Measurements from ENCODE around the gene ARL4C.

ARL4C gene

DNA sequence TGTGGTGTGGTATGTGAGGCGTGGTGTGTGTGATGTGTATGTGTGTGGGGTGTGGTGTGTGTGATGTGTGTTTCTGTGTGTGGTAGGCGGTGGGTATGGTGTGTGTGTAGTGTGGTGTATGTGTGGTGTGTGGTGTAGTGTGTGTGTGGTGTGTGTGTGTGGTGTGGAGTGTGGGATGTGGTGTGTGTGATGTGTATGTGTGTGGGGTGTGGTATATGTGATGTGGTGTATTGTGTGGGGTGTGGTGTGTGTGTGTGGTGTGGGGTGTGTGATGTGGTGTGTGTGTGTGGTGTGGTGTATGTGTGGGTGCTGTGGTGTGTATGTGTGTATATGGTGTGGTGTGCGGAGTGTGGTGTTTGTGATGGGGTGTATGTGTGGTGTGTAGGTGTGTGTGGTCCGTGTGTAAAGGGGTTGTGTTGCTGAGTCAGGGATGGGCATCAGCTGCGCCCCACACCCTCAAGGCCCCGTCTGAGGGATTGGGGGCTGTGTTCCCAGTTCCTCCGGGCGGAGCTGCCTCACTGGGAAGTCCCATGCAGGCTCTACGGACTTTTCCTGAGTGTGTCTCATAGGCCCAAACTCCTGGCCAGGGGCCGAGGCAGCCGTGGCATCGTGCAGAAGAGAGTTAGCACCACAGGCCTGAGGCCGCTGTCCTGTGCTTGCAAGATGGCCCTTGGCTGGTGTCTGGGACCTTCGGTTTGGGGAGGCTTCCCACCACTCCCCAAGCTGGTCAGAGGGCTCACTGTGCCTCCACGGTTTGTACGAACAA, 18.2 kb upstream of the ARL4C start:
- ChIA-PET CTCF (no interaction called here), POLR2A (no interaction called here)

DNA sequence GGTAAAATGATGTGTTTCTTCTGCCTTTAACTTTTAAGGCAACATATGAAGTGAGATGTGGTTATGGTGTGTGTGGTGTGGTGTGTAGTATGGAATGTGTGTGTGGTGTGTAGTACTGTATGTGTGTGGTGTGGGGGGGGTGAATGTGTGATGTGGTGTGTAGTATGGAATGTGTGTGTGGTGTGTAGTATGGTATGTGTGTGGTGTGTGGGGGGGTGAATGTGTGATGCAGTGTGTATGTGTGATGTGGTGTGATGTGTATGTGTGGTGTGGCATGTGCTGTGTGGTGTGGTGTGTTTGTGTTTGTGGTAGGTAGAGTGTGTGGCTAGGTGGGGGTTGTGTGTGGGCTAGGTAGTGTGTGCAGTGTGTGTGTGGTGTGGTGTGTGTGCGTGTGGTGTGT, 17.2 kb upstream of the ARL4C start:
- no peak for DNase-seq
- H3K4me3 ChIP-seq (ENCODE audit: control insufficient read depth in 1 of 7, extremely low read depth in 1 of 7, insufficient read depth in 4 of 7, low read depth in 2 of 7, low read length in 6 of 7), result no peak overlapping the region
- H3K9me3 ChIP-seq (ENCODE audit: control extremely low read depth in 1 of 5, control insufficient read depth in 4 of 5, insufficient read depth in 2 of 5, low read depth in 1 of 5, low read length in 4 of 5), result no peaks in the 10 kb centered on the region
- no peaks in the 10 kb centered on the region for H3K36me3 ChIP-seq (ENCODE audit: control insufficient read depth in 4 of 4, insufficient read depth in 4 of 4, low read length in 3 of 4)
- 80% methylated on average over 1 of the region's 1 CpG for WGBS (ENCODE audit: insufficient coverage)
- H3K4me1 ChIP-seq (ENCODE audit: control extremely low read depth in 1 of 4, control insufficient read depth in 4 of 4, insufficient read depth in 4 of 4, low read length in 3 of 4), result no peaks in the 10 kb centered on the region
- POLR2A ChIA-PET, result no interaction called here
- CTCF ChIA-PET, result no interaction called here
- H3K27ac ChIP-seq (ENCODE audit: insufficient read depth in 1 of 2, low read depth in 1 of 2, low read length in 2 of 2, poor library complexity in 1 of 2, severe bottlenecking in 2 of 2), result no peak overlapping the region
- H3K27me3 ChIP-seq (replicated peaks in 2 of 5; ENCODE audit: control insufficient read depth in 4 of 5, insufficient read depth in 5 of 5, low read length in 4 of 5), result peaks cover 0 to 8% (median 4%) of the 10 kb centered on the region in 5 experiments

More for the DNA sequence above, 18.2 kb upstream of the ARL4C start:
- H3K27me3 ChIP-seq (replicated peaks in 2 of 5; ENCODE audit: control insufficient read depth in 4 of 5, insufficient read depth in 5 of 5, low read length in 4 of 5), result peaks cover 0 to under 1% (median 0%) of the 10 kb centered on the region in 5 experiments
- H3K4me1 ChIP-seq (ENCODE audit: control extremely low read depth in 1 of 4, control insufficient read depth in 4 of 4, insufficient read depth in 4 of 4, low read length in 3 of 4), result no peaks in the 10 kb centered on the region
- DNase-seq, result no peak
- H3K27ac ChIP-seq (ENCODE audit: insufficient read depth in 1 of 2, low read depth in 1 of 2, low read length in 2 of 2, poor library complexity in 1 of 2, severe bottlenecking in 2 of 2), result no peak overlapping the region
- no peaks in the 10 kb centered on the region for H3K36me3 ChIP-seq (ENCODE audit: control insufficient read depth in 4 of 4, insufficient read depth in 4 of 4, low read length in 3 of 4)
- H3K4me3 ChIP-seq (ENCODE audit: control insufficient read depth in 1 of 7, extremely low read depth in 1 of 7, insufficient read depth in 4 of 7, low read depth in 2 of 7, low read length in 6 of 7), result no peak overlapping the region
- WGBS (ENCODE audit: insufficient coverage), result 87% methylated on average over 14 of the region's 16 CpGs
- H3K9me3 ChIP-seq (ENCODE audit: control extremely low read depth in 1 of 5, control insufficient read depth in 4 of 5, insufficient read depth in 2 of 5, low read depth in 1 of 5, low read length in 4 of 5), result no peaks in the 10 kb centered on the region

DNA sequence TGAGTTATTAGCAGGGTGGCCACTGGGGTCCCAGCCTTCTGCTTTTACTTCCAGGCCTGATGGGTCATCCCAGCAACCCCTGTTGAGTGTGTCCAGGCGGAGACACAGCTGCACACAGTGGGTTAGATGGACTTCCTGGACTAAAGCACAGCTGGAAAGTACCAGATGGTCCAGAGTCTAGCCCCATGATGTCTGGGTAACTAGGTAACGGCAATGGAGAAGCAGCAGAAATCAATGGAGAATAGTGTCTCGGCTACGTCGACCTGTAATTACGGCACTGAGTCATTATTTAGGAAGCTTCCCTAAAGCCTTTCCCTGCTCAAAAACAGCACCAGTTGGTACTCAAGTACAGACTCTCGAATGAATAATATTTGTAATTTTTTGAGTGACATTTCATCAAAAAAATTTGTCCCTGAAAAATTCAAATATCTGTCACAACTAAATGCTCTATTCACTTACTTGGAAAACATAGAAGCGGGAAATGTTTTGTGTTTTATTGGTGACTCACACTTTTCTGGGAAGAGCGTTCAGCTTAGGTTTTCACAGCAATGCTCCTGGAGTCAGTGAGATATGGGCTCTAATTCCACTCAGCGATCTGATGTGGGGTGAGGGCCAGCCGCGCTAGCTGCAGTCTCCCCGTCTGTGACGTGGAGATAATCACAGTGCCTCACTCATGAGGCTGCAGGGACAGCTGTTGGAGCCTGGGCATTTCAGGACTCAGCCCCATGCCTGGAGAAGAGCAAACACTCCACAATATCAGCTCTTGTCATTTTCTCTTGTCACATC, 16.2 kb upstream of the ARL4C start:
- CTCF ChIA-PET, result no interaction called here
- Histone ChIP-seq H3K4me3 (ENCODE audit: control insufficient read depth in 1 of 7, extremely low read depth in 1 of 7, insufficient read depth in 4 of 7, low read depth in 2 of 7, low read length in 6 of 7) (no peak overlapping the region), H3K4me1 (ENCODE audit: control extremely low read depth in 1 of 4, control insufficient read depth in 4 of 4, insufficient read depth in 4 of 4, low read length in 3 of 4) (no peaks in the 10 kb centered on the region), H3K9me3 (ENCODE audit: control extremely low read depth in 1 of 5, control insufficient read depth in 4 of 5, insufficient read depth in 2 of 5, low read depth in 1 of 5, low read length in 4 of 5) (no peaks in the 10 kb centered on the region), H3K27ac (ENCODE audit: insufficient read depth in 1 of 2, low read depth in 1 of 2, low read length in 2 of 2, poor library complexity in 1 of 2, severe bottlenecking in 2 of 2) (no peak overlapping the region), H3K27me3 (replicated peaks in 2 of 5; ENCODE audit: control insufficient read depth in 4 of 5, insufficient read depth in 5 of 5, low read length in 4 of 5) (peaks cover 0 to 16% (median 5%) of the 10 kb centered on the region in 5 experiments), H3K36me3 (ENCODE audit: control insufficient read depth in 4 of 4, insufficient read depth in 4 of 4, low read length in 3 of 4) (no peaks in the 10 kb centered on the region)
- POLR2A ChIA-PET, result no interaction called here
- DNase-seq, result no peak
- WGBS (ENCODE audit: insufficient coverage), result 97% methylated on average over 11 of the region's 14 CpGs

DNA sequence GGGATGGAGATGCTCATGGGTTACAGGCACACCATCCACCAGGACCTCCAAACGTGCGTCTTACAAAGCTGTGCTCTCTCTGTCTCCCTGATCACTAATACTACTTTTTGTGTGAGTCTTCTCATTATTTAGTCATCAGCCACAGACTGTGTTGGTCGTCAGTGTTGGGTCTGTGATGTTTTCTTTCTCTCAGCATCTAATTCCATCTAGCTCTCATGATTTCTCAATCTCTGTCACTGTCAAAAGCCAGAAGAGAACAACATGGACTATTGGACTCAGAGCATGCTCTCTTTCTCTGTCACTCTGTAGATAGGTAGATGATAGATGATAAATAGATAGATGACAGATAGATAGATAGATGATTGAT, 6.0 kb upstream of the ARL4C start:
- POLR2A ChIA-PET, result no interaction called here
- Histone ChIP-seq H3K4me1 (ENCODE audit: control extremely low read depth in 1 of 4, control insufficient read depth in 4 of 4, insufficient read depth in 4 of 4, low read length in 3 of 4) (no peaks in the 10 kb centered on the region), H3K4me3 (ENCODE audit: control insufficient read depth in 1 of 7, extremely low read depth in 1 of 7, insufficient read depth in 4 of 7, low read depth in 2 of 7, low read length in 6 of 7) (no peak overlapping the region), H3K9me3 (ENCODE audit: control extremely low read depth in 1 of 5, control insufficient read depth in 4 of 5, insufficient read depth in 2 of 5, low read depth in 1 of 5, low read length in 4 of 5) (no peaks in the 10 kb centered on the region), H3K27ac (ENCODE audit: insufficient read depth in 1 of 2, low read depth in 1 of 2, low read length in 2 of 2, poor library complexity in 1 of 2, severe bottlenecking in 2 of 2) (no peak overlapping the region), H3K36me3 (ENCODE audit: control insufficient read depth in 4 of 4, insufficient read depth in 4 of 4, low read length in 3 of 4) (no peaks in the 10 kb centered on the region), H3K27me3 (replicated peaks in 2 of 5; ENCODE audit: control insufficient read depth in 4 of 5, insufficient read depth in 5 of 5, low read length in 4 of 5) (peaks cover 0 to 16% (median 12%) of the 10 kb centered on the region in 5 experiments)
- 100% methylated on average over 2 of the region's 3 CpGs for WGBS (ENCODE audit: insufficient coverage)
- DNase-seq, result no peak
- CTCF ChIA-PET, result interaction anchor here (1.3 to 4.8 kb wide), 4 partner anchors 19 to 371 kb away, joined by 4 to 37 read pairs (median 18); no protein-coding TSS in a partner anchor

DNA sequence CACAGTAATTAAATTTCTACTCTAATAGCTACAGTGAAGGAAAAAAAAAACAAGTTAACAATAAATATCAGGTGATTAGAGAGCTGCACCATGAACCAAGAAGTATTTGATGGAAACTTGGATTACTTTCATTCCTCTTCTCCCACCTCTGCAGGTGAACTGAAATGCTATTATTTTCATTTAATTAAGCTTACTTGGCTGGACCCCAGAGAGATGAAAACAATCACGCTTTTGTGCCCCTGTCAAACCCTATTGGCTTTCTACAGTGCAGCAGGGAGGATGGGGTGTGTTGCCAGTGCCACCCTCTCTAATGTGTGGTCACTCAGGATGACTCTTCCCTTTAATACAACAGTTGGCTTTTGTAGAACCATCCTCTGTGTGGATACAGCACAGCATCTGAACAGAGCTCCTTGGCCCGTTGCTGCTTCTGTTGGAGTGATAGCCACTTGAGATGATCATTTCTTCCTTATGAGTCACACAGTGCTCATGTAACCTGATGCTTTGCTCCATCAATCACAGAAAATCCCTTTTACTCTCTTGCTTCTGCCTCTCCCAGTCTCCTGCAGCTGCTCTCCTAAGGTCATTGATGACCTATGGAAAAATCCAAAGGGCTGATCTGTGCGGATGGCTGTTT, 5.5 kb upstream of the ARL4C start:
- DNase-seq, result no peak
- WGBS (ENCODE audit: insufficient coverage), result 71% methylated on average over 3 of the region's 3 CpGs
- POLR2A ChIA-PET, result no interaction called here

DNA sequence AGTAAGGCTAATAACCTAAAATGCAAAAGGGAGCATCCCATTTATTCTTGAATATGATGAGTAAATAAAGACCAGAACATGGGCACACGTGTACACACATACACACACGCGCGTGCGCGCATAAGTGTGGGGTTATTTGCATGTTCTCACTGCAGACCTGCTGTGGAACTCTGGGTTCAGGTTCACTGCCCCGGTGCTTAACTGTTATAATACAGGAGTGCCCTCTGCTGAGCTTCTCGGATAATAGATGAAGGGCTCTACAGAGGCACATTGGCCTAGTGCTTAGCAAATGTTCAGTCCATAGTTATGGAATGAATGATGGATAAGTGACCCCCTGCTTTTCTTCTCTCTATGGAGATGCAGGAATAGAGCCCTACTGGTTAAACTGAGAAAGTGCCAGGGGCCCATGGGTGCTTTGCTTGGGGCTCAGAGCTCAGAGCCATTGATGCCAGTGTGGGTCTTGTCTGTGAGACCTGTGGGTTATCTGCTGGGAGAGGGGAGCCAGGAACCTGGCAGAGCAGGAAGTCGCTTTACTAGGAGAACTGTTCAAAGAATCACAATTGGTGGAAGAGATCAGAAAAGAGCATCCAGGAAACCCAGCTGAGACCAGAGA, 3.6 kb upstream of the ARL4C start:
- ChIA-PET POLR2A (interaction anchor here (0.5 to 0.6 kb wide), 2 partner anchors 146 to 667 kb away, joined by 3 to 4 read pairs; no protein-coding TSS in a partner anchor), CTCF (interaction anchor here (0.6 to 4.8 kb wide), 17 partner anchors 28 to 535 kb away, joined by 3 to 37 read pairs (median 4); no protein-coding TSS in a partner anchor)
- peak; percentile 67 to 77 (median 73) for DNase-seq
- H3K4me1 ChIP-seq (ENCODE audit: control extremely low read depth in 1 of 4, control insufficient read depth in 4 of 4, insufficient read depth in 4 of 4, low read length in 3 of 4), result peaks cover 0 to 15% (median 10%) of the 10 kb centered on the region in 4 experiments
- no peak overlapping the region for H3K27ac ChIP-seq (ENCODE audit: insufficient read depth in 1 of 2, low read depth in 1 of 2, low read length in 2 of 2, poor library complexity in 1 of 2, severe bottlenecking in 2 of 2)
- H3K27me3 ChIP-seq (replicated peaks in 2 of 5; ENCODE audit: control insufficient read depth in 4 of 5, insufficient read depth in 5 of 5, low read length in 4 of 5), result peaks cover 0 to 30% (median 13%) of the 10 kb centered on the region in 5 experiments
- H3K4me3 ChIP-seq (ENCODE audit: control insufficient read depth in 1 of 7, extremely low read depth in 1 of 7, insufficient read depth in 4 of 7, low read depth in 2 of 7, low read length in 6 of 7), result no peak overlapping the region
- WGBS (ENCODE audit: insufficient coverage), result 29% methylated on average over 9 of the region's 9 CpGs
- H3K9me3 ChIP-seq (ENCODE audit: control extremely low read depth in 1 of 5, control insufficient read depth in 4 of 5, insufficient read depth in 2 of 5, low read depth in 1 of 5, low read length in 4 of 5), result no peaks in the 10 kb centered on the region
- H3K36me3 ChIP-seq (ENCODE audit: control insufficient read depth in 4 of 4, insufficient read depth in 4 of 4, low read length in 3 of 4), result no peaks in the 10 kb centered on the region

More for the DNA sequence above, 5.5 kb upstream of the ARL4C start:
- Histone ChIP-seq H3K9me3 (ENCODE audit: control extremely low read depth in 1 of 5, control insufficient read depth in 4 of 5, insufficient read depth in 2 of 5, low read depth in 1 of 5, low read length in 4 of 5) (no peaks in the 10 kb centered on the region), H3K4me1 (ENCODE audit: control extremely low read depth in 1 of 4, control insufficient read depth in 4 of 4, insufficient read depth in 4 of 4, low read length in 3 of 4) (peaks cover 0 to 2% (median under 1%) of the 10 kb centered on the region in 4 experiments), H3K27me3 (replicated peaks in 2 of 5; ENCODE audit: control insufficient read depth in 4 of 5, insufficient read depth in 5 of 5, low read length in 4 of 5) (peaks cover 0 to 21% (median 11%) of the 10 kb centered on the region in 5 experiments), H3K4me3 (ENCODE audit: control insufficient read depth in 1 of 7, extremely low read depth in 1 of 7, insufficient read depth in 4 of 7, low read depth in 2 of 7, low read length in 6 of 7) (no peak overlapping the region), H3K27ac (ENCODE audit: insufficient read depth in 1 of 2, low read depth in 1 of 2, low read length in 2 of 2, poor library complexity in 1 of 2, severe bottlenecking in 2 of 2) (no peak overlapping the region), H3K36me3 (ENCODE audit: control insufficient read depth in 4 of 4, insufficient read depth in 4 of 4, low read length in 3 of 4) (no peaks in the 10 kb centered on the region)
- CTCF ChIA-PET, result interaction anchor here (0.7 to 4.8 kb wide), 7 partner anchors 18 to 370 kb away, joined by 3 to 37 read pairs (median 9); no protein-coding TSS in a partner anchor
